Common myeloid progenitor, CD34-positive (primary cell): ENCODE results near the gene PCDHA7.
A peak's percentile ranks its signal among the peaks of the same experiment; 100 is the strongest.
"Not testable (repeated sequence)": the region's sequence is repeated elsewhere in the genome, so short reads cannot be mapped to it uniquely, and the experiment has no call there.

Source experiments
- CTCF ChIA-PET: fragments of 350-600 bp; sonication (Branson Sonifier 250); formaldehyde crosslinking; loops from one replicate; lab custom pipeline; 2021; ENCODE audit warnings: antibody characterized with exemption; lab: Charles Lee
- POLR2A ChIA-PET: fragments of 350-600 bp; sonication (Branson Sonifier 250); formaldehyde crosslinking; loops from one replicate; lab custom pipeline; 2021; ENCODE audit warnings: antibody characterized with exemption; lab: Charles Lee
- DNase-seq, 3 donors: peaks; one replicate each; pipeline versions ENCODE4 v3.0.0 to v3.0.0-alpha.2; 2013
- H3K27ac ChIP-seq, 2 experiments: 1 replicate in 1 of 2; 2 replicates in 1 of 2; pipeline ENCODE4 v1.7.0; 2013; ENCODE audit warnings: inconsistent platforms in 2 of 2, low read length in 2 of 2, mild to moderate bottlenecking in 2 of 2, low read depth in 1 of 2, moderate library complexity in 1 of 2; ENCODE audit not compliant: severe bottlenecking in 2 of 2, insufficient read depth in 1 of 2, poor library complexity in 1 of 2
- H3K27me3 ChIP-seq, 5 experiments: replicated peaks in 2 of 5; 1 replicate in 3 of 5; 2 replicates in 2 of 5; pipeline versions ENCODE4 v1.6.1 to v1.7.0; 2013; ENCODE audit warnings: low read length in 4 of 5, mild to moderate bottlenecking in 2 of 5, moderate library complexity in 2 of 5, inconsistent platforms in 1 of 5; ENCODE audit not compliant: insufficient read depth in 5 of 5, control insufficient read depth in 4 of 5
- H3K36me3 ChIP-seq, 4 experiments: 1 replicate in 2 of 4; 2 replicates in 2 of 4; pipeline versions ENCODE4 v1.6.1 to v1.7.0; 2013; ENCODE audit warnings: low read length in 3 of 4, control low read depth in 1 of 4, mild to moderate bottlenecking in 1 of 4; ENCODE audit not compliant: control insufficient read depth in 4 of 4, insufficient read depth in 4 of 4
- H3K4me1 ChIP-seq, 4 experiments: 1 replicate in 3 of 4; 2 replicates in 1 of 4; pipeline versions ENCODE4 v1.6.1 to v1.7.1; 2013; ENCODE audit warnings: low read length in 3 of 4, mild to moderate bottlenecking in 3 of 4, control low read depth in 1 of 4, inconsistent platforms in 1 of 4, moderate library complexity in 1 of 4; ENCODE audit not compliant: control insufficient read depth in 4 of 4, insufficient read depth in 4 of 4; ENCODE audit errors: control extremely low read depth in 1 of 4
- H3K4me3 ChIP-seq, 7 experiments: 1 replicate in 4 of 7; 2 replicates in 3 of 7; pipeline versions ENCODE4 v1.5.1 to v1.7.0; 2013; ENCODE audit warnings: mild to moderate bottlenecking in 7 of 7, low read length in 6 of 7, moderate library complexity in 6 of 7, inconsistent platforms in 2 of 7, low read depth in 2 of 7, control low read depth in 1 of 7; ENCODE audit not compliant: insufficient read depth in 4 of 7, control insufficient read depth in 1 of 7; ENCODE audit errors: extremely low read depth in 1 of 7
- H3K9me3 ChIP-seq, 5 experiments: 1 replicate in 4 of 5; 2 replicates in 1 of 5; pipeline versions ENCODE4 v1.6.1 to v1.7.1; 2013; ENCODE audit warnings: low read length in 4 of 5, mild to moderate bottlenecking in 2 of 5, inconsistent platforms in 1 of 5, low read depth in 1 of 5, moderate library complexity in 1 of 5; ENCODE audit not compliant: control insufficient read depth in 4 of 5, insufficient read depth in 2 of 5; ENCODE audit errors: control extremely low read depth in 1 of 5
- WGBS: methylation state at CpG from one replicate; pipeline ENCODE4 v1.1.5; 2013; ENCODE audit not compliant: insufficient coverage; 5-methylcytosine and 5-hydroxymethylcytosine counted together

PCDHA7 gene

GRCh38 chr5:140849831-140850634 lies 16.0 kb downstream of the PCDHA7 start:
- H3K4me1 ChIP-seq, POLR2A ChIA-PET, H3K27ac ChIP-seq, DNase-seq, H3K36me3 ChIP-seq, H3K4me3 ChIP-seq, CTCF ChIA-PET: not testable (repeated sequence)
- H3K27me3 ChIP-seq, result peaks cover 0 to 13% (median under 1%) of the 10 kb centered on the region in 5 experiments
- peaks cover 1 to 23% (median 16%) of the 10 kb centered on the region in 5 experiments for H3K9me3 ChIP-seq
- 47% methylated on average over 101 of the region's 101 CpGs for WGBS

GRCh38 chr5:140855772-140856674 lies 22.0 kb downstream of the PCDHA7 start, which contains the start of gene PCDHA10:
Gene PCDHA10 (plus strand): TSS chr5:140855897. CDS start chr5:140856049, 152 bp downstream.
- H3K4me3 ChIP-seq, result peak within 1 kb of the TSS in 1 of 7 experiments; percentile 6
- 23% methylated on average over 18 of the region's 44 CpGs for WGBS
- peaks cover 7 to 36% (median 27%) of the 10 kb centered on the region in 5 experiments for H3K9me3 ChIP-seq
- ChIA-PET CTCF (no interaction called here), POLR2A (no interaction called here)
- H3K27me3 ChIP-seq, result peaks cover 0 to 18% (median 3%) of the 10 kb centered on the region in 5 experiments
- DNase-seq, result peak in 2 of 3 donors; percentile 18 to 19
- no peaks in the 10 kb centered on the region for H3K36me3 ChIP-seq
- no peaks in the 10 kb centered on the region for H3K4me1 ChIP-seq
- H3K27ac ChIP-seq, result no peak within 1 kb of the TSS

GRCh38 chr5:140857177-140857986 lies 23.3 kb downstream of the PCDHA7 start:
- ChIA-PET POLR2A (no interaction called here), CTCF (no interaction called here)

GRCh38 chr5:140857987-140858240 lies 23.8 kb downstream of the PCDHA7 start:
- CTCF ChIA-PET, result no interaction called here
- Histone ChIP-seq H3K4me3 (no peak overlapping the region), H3K9me3 (peaks cover 7 to 50% (median 45%) of the 10 kb centered on the region in 5 experiments), H3K27me3 (peaks cover 2 to 26% (median 7%) of the 10 kb centered on the region in 5 experiments), H3K4me1 (no peaks in the 10 kb centered on the region), H3K36me3 (no peaks in the 10 kb centered on the region), H3K27ac (no peak overlapping the region)
- WGBS, result 51% methylated on average over 22 of the region's 22 CpGs
- POLR2A ChIA-PET, result no interaction called here
- no peak for DNase-seq

More at GRCh38 chr5:140857177-140857986, 23.3 kb downstream of the PCDHA7 start:
- no peak for DNase-seq
- no peak overlapping the region for H3K4me3 ChIP-seq
- 49% methylated on average over 84 of the region's 94 CpGs for WGBS
- no peaks in the 10 kb centered on the region for H3K4me1 ChIP-seq
- peaks cover 2 to 21% (median 3%) of the 10 kb centered on the region in 5 experiments for H3K27me3 ChIP-seq
- no peak overlapping the region for H3K27ac ChIP-seq
- peaks cover 7 to 45% (median 39%) of the 10 kb centered on the region in 5 experiments for H3K9me3 ChIP-seq
- H3K36me3 ChIP-seq, result no peaks in the 10 kb centered on the region

GRCh38 chr5:140862441-140863295 lies 28.6 kb downstream of the PCDHA7 start:
- ChIA-PET POLR2A (no interaction called here), CTCF (no interaction called here)
- peaks cover 2 to 29% (median 28%) of the 10 kb centered on the region in 5 experiments for H3K9me3 ChIP-seq
- no peaks in the 10 kb centered on the region for H3K36me3 ChIP-seq
- 41% methylated on average over 75 of the region's 76 CpGs for WGBS
- no peak overlapping the region for H3K27ac ChIP-seq
- peaks cover 0 to 16% (median 4%) of the 10 kb centered on the region in 5 experiments for H3K27me3 ChIP-seq
- no peak overlapping the region for H3K4me3 ChIP-seq
- no peaks in the 10 kb centered on the region for H3K4me1 ChIP-seq
- DNase-seq, result no peak
